Activated CD8-positive, alpha-beta memory T cell treated with anti-CD3 and anti-CD28 coated beads for 24 hours (primary cell): ENCODE data around the gene NAT8L.

ENCODE experiments used
- DNase-seq: peaks from one replicate; pipeline ENCODE4 v3.0.0-alpha.2; 2020

Gene NAT8L

DNA sequence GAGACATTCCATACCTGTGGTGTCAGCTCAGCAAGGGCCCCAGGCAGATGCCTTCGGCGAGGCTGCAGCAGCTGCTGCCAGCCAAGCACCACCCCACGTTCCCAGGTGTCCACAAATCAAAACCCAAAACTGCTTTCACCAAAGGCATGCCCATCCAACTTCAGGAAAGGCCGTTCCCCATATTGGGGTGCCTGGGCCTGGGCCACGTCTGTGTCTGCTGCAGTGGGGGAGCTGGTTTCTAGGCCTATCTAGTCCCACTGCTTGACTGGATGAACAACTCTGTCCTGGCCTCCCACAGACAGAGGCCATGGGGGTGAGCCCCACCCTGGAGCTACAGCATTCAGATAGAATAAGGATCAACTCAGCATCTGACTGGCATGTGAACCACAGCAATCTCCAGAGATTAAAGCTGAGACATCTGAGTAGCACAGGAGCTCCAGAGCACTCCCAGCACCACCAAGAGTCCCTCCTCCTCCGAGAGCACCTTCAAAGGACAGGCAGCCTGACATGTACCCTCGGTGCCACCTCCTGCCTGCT, 37.0 kb downstream of the NAT8L start:
- DNase-seq: no peak

DNA sequence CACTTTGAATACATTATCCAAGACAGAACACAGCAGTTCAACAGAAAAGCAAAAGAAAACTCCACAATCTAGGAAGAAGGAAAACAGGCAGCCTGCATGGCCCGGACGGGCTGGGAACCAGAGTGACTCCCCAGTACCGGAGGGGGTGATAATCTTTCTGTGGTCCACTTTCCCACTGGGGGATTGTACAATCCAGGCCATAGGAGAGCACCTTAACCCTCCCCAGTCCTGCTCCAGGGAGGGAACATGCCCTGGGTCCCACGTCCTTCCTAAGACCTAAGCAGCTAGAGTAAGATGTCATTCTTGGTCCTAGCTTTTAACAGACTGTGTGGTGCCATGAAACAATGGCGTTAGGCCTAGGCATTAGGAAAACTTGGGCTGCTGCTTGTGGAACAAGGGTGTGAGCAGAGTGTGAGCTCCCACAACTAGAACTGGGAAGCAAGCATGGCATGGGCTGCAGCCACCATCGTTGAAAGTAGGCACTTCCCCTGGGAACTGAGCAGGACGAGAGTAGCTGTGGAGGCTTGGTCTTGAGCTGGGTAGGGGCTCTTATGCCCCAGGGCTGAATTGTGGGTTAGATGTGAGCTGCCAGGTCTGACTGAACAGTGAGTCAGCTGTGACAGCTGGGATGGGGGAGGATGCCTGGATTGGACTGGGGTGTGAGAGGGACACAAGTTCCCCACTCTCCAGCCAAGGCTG, 42.4 kb downstream of the NAT8L start:
- no peak for DNase-seq

DNA sequence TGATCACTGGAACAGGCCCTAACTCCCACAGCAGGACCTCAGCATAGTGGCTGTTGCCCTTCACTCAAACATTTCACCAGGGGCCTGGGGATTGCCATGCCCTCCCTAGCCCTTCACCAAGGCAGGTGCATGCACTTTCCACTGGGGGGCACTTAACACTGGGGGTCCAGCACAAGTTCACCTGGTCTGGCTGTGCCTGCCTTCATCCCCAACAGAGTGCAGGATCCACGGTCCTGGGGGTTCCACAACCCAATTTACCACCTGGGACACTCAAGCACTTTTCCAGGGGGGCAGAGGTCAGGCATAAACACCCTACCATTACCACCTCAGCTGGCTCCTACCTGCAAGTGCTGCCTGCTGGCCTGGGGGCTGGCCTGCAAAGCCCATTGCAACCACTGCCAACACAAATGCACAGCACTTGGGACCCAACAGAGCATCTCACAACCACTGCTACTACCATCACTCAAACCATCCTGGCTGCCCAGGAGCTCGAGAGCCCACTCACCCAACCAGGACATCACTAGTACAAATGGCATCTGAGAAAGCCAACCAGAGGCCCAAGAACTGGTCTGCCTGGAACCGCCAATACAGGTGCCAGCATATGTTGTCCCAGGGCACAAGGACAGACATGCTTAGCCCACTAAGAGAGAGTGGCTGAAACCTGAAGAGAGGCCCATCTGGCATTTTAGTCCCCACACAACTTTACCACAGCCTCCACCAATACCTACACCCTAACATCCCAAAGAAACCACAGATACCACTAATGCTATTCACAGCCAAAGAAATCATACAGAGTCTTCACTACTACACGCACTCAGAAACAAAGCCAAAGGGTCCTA, 43.1 kb downstream of the NAT8L start:
- no peak for DNase-seq

DNA sequence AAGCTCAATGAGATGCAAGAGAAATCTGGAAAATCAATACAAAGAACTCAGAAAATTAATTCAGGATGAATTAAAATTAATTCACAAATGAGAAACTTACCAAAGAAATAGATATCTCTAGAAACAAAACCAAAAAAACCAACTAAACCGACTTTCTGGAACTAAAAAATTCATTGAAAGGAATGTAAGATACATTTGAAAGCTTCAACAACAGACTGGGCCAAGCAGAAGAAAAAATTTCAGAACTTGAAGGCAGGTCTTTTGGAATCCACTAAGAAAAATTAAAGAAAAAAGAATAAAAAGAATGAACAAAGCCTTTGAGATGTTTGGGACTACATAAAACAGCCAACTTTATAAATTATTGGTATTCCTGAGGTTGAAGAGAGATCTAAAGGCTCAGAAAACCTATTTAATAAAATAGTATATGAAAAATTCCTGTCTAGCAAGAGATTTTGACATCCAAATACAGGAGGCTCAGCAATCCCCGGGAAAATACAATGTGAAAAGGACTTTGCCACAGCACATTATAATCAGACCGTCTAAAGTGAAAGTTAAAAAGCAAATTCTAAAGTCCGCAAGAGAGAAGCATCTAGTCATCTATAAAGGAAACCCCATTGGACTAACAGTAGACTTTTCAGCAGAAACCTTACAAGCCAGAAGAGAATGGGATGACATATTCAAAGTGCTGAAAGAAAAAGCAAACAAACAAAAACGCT, 44.2 kb downstream of the NAT8L start:
- no peak for DNase-seq

DNA sequence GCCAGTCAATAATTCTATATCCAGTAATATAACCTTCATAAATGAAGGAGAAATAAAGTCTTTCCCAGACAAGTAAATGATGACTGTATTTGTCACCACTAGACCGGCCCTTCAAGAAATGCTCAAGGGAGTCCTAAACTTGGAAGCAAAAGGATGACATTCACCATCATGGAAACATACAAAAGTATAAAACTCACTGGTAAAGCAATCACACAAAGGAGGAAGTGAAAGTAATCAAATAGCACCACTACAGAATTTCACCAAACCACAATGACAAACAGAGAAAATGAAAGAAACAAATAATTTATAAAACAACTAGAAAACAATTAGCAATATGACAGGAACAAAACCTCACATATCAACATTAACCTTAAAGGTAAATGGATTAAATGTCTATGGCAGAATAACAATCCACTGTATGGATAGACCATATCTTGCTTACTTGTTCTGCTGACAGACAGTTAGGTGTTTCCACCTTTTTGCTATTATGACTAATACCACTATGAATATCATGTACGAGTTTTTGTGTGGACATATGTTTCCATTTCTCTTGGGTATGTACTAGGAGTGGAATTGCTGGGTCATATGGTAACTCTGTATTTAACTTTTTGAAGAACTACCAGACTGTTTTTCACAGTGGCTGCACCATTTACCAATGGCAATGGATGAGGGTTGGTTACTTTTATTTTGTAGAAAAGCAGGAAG, 44.9 kb downstream of the NAT8L start:
- DNase-seq: no peak

DNA sequence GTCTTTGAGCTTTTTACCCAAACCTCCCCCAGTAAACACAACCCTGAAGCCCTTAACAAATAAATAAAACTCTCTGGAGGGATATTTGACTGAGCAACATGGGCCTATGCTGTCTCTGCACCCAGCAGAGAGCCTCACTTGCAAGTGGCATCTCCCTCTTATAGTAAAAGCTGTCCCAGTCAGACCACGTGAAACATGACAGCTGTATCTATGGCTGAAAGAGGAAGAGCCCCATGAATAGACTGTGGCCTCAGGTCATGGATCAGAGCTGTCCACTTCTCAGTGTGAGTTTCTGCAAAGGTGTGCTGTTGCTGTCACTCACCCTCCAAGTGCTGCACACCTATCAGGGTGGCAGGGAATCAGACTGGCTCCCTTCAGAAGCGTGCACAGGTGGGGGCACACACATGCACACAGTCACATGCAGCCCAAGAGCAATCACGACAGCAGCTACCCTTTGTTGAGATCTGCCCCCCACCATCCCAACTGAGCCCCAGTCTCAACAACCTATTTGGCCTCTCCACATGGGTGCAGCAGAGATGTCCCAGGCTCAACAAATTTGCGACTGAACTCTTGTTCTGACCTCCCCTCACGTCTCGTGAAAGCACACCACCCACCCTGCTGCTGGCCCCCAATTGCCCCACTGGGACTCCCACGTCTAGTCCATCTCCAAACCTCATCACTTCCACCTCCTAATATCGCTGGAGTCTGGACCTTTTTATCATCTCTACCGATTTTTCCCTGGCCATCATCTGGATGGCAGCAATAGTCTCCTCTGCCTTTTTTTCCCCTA, 45.6 kb downstream of the NAT8L start:
- DNase-seq: no peak

DNA sequence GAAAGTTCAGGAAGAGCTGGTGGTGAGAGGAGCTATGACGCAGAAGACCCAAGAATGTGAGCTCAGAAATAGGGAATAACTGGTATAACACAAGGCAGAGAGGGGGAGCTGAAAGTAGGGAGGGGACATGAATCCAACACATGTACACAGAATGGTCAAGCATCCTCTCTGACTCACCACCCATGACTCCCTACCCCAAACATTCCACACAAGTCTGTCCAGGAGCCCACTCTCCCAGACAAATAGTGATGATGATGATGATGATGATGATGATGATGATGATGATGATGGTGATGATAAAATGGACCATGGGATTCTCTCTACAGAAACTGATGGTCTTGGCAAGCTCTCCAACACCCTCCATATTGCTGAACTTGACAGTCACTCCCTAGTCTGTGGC, 46.4 kb downstream of the NAT8L start:
- DNase-seq: no peak

DNA sequence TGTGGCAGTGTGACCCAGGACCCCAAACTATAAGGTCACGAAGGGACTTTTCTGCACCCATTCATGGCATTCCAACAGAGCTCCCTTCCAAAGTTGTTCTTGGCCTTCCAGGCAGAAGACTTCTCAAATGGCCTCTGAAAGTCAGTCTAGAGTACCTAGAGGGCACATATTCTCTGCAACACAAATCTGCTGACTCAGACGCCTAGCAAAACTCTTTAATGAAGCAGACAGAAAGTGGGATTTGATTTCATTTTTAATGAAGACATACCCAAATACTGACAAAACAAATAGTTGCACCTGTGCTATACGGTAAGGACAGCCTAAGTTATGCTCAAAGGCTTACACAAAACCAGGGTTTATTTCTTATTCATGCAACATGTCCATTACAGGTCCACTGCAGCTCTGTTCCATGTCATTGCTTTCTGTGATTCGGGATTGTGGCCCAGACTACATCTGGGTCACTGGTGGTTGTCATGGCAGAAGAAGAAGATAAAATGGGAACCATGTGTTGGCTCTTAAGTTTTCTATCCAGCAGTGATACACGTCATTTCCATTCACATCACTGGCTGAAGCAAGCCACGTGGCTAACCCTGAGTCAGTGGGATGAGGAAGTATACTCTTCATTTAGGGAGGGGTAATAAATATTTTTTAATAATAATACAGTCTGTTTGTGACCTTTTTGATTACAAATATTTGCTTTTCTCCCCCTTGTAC, 57.7 kb downstream of the NAT8L start:
- DNase-seq: no peak
